Subcutaneous adipose tissue (tissue), 4 donors: ENCODE results near the gene NPLOC4. TPM values are rescaled to one million over a fixed set of nuclear protein-coding genes. Genes with fewer than 3 reads are reported as not detected.

Source experiments
- total RNA-seq, 4 donors: library from RNA; depleted of rRNA; stranded (reverse); fragments of >200 nt; gene quantifications; one replicate each; pipeline ENCODE4 v1.1.0, GENCODE V29; 2016
- TF ChIP-seq, protein P1 (sequence below): fragments of 450-650 bp; IDR thresholded peaks from one replicate; pipeline ENCODE4 v1.5.1; 2016; ENCODE audit warnings: low read depth, mild to moderate bottlenecking, control low read depth, antibody characterized with exemption, moderate library complexity

The NPLOC4 gene
- total RNA-seq, 4 donors from 2014 or later: 47.4 to 112 (median 62.8) TPM

DNA sequence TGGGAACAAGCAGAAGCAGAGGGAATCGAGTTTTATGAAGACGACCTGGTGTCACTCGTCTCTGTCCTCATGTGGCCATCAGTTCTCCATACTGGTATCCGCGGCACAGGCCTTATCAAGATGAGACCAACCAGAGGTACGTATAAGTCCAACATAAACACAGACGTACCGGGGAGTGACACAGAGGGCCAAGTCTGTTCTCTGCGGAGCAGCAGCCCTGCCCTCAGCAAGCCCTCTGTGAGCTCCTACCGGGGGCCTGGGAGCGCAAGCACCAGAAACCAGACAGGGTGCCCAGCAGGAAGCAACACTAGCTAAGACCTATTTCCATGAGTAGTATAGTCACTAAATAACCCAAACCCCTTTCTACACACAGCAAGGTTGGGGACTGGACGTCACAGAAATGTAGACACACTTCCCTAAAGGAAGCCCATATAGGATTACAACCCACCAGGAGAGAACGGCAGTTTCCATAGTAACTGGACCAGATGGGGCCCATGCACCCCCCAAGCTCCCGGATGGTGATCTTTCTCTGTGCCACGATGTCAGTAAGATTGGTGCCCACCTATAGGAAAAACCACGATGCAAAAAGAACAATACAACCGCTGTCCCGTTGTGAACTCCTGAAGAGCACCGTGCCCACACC is 45.8 kb upstream of the NPLOC4 start:
- TF ChIP-seq, protein P1, sequence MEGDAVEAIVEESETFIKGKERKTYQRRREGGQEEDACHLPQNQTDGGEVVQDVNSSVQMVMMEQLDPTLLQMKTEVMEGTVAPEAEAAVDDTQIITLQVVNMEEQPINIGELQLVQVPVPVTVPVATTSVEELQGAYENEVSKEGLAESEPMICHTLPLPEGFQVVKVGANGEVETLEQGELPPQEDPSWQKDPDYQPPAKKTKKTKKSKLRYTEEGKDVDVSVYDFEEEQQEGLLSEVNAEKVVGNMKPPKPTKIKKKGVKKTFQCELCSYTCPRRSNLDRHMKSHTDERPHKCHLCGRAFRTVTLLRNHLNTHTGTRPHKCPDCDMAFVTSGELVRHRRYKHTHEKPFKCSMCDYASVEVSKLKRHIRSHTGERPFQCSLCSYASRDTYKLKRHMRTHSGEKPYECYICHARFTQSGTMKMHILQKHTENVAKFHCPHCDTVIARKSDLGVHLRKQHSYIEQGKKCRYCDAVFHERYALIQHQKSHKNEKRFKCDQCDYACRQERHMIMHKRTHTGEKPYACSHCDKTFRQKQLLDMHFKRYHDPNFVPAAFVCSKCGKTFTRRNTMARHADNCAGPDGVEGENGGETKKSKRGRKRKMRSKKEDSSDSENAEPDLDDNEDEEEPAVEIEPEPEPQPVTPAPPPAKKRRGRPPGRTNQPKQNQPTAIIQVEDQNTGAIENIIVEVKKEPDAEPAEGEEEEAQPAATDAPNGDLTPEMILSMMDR: no peak

DNA sequence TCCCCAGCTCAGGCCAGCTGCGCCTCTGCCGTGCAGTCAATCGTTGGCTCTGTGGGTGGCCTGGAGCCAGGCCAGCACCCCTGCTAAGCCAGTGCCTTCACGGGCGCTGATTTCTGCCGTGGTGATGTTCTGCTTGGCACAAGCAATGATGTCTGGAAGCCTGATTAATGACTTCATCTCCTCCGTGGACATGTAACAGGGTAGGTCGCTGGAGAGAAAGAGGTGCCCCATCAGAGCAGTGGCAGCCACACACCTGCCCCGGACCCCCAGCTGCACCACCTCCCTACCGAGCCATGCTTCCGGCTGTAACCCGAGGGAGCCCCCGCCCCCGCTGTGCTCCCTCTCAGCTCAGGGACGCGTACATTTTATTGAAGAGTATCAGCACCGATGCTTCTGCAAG is 44.8 kb upstream of the NPLOC4 start:
- TF ChIP-seq, protein P1: no peak

DNA sequence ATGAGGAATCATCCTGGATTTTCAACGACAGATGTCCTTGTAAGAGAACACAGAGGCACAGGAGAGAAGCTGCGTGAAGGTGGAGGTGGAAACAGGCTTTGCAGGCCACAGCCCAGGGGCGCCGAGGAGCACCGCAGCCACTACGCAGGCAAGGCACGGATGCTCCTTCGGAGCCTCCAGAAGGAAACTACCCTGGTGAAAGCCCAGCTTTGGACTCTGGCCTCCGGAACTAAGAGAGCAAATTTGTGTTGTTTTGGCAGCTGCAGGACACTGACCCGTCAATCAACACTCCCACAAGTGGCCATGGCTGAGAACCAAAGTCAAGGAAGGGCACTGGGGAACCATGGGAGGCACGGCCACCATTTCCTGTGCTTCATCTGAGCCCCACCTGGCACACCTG is 43.2 kb upstream of the NPLOC4 start:
- TF ChIP-seq, protein P1: no peak

DNA sequence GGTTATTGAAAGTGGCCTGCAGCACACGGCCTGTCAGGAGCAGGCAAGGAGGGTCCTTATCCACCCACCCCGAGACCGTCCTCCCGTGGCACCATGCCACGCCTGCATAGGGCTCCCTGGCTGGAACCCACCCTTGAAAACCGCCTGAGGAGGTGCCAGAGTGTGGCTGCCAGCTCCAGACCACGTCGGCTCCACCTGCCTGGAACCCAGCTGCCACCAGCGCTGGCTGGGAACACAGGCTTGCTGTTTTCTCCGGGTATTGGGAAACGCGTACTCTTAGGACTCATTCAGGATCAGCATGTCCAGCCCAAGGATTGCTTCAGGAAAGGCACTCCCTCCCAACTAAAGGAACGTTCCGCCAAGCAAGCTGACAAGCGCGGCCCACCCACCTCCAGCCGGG is 40.0 kb upstream of the NPLOC4 start:
- TF ChIP-seq, protein P1: no peak

DNA sequence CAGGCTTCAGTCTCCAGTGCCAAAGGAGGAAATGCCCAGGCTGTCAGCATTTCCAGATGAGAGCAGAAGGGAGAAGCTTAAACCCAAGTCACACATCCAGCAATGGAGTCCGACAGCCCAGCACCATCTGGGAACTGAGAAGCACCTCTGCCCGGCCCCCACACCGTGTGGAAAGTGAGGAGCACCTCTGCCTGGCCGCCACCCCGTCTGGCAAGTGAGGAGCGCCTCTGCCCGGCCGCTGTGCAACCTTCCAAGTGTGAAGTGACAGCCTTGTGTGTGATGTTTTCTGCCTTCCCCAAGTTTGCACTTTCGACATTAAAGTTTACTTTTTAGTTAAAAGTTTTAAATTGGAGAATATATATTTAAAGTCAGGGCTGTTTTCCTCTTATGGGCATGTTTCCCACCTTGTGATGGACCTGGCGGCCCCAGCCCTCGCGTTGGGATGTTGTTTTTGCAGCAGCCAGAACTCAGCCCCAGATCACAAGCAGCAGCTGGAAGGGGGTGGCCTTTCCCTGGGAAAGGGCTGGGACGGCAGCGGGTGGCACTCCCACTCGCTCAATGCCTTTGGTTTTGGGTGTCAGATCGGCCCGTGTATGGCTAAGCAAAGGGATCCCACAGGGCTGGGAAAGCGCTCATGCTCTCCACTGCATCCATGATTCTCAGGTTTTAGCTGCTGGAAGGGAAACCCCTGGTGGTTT is 36.8 kb upstream of the NPLOC4 start:
- TF ChIP-seq, protein P1: no peak

DNA sequence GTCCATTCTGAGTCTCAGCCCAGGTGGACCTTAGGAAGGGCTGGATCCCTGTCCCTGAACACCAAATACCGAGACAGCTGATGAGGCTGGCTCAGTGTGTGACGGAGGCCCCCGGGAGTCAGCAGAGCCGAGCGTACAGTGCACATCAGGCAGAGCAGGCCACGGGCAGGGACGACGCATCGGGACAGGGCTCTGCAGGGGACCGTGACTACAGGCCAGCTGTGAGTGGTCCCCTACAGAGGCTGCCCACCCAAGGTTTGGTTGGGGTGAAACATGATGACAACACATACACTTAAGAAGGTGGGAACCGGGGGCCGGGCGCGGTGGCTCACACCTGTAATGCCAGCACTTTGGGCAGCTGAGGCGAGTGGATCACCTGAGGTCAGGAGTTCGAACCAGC is 36.0 kb upstream of the NPLOC4 start:
- TF ChIP-seq, protein P1: no peak

DNA sequence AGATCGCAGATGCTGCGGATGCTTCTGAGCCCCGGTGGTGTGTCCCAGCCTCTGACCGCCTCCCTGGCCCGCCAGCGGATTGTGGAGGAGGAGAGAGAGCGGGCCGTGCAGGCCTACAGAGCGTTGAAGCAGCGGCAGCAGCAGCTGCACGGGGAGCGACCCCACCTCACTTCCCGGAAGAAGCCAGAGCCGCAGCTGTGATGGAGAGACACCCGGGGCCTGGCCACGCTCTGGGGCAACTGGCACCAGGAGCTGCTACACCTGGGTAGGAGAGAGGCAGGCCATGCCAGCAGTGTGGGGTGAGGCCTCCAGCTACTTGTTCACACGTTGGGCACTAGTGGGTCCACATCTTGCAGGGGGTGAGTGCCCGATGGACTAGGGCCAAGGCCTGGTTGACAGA is 35.6 kb upstream of the NPLOC4 start:
- TF ChIP-seq, protein P1: no peak
